GM18873 (cell line): ENCODE data around the gene MORN5.
"Not testable (repeated sequence)": the region's sequence is repeated elsewhere in the genome, so short reads cannot be mapped to it uniquely, and the experiment has no call there.

Experiments
- ATAC-seq: cut with Tn5 transposase; IDR thresholded peaks from one replicate; pipeline ENCODE4 v1.9.1; 2021; ENCODE audit warnings: mild to moderate bottlenecking, moderate library complexity, moderate number of reproducible peaks; ENCODE audit not compliant: unreplicated experiment, low FRiP score

MORN5 gene

DNA sequence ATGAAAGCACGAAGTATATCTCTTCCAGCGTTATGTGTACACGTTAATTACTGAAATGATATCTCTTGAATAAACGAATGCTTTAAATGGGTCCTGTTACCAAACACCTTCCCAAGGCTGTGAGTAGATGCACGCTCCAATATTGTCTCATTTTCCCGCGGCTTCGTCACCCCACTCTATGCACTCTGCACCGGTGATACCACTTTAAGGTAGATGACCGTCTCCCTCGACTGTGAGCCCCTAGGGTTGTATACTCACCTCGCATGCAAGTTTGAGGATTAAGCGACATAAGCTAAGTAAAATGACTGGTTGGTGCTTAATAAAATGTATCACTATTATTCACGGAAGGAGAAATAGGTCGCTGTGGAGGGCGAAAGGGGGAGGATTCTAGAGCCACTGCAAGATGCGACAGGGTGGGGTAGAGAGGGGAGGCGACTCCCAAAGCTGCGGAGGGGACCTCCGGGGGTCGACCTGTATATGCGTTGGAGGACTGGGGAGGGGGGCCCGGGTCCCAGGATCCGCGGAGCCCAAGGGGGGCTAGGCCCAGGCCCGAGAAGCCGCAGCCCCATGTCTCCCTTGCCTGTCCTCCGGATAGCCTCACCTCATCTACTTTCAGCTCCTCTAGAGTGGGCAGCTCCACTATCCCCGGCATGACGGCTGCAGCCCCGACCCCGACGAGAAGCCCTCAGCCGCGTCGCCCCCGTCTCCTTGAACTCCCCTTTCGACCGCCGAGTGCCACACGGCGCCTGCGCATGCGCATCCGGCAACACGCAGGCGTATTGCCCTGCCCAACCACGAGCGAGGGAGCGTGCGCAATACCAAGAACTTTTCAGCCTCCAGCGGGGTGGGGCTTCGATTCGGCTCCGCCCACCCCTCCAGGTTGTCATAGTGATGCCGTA, at the start of gene MORN5, which contains the start of gene NDUFA8:
Gene MORN5 (plus strand): TSS at position 883 of the 899 bp plus-strand sequence. CDS start 65 bp downstream, outside the sequence.
Gene NDUFA8 (minus strand): TSS at position 754 of the 899 bp plus-strand sequence. CDS start 102 bp downstream, at position 652.
- ATAC-seq: peak; percentile 85

- ATAC-seq: no peak
Observed at GRCh38 chr9:122110100-122110833, 49.4 kb upstream of the MORN5 start.

GRCh38 chr9:122111413-122112085, 48.2 kb upstream of the MORN5 start:
- no peak for ATAC-seq

DNA sequence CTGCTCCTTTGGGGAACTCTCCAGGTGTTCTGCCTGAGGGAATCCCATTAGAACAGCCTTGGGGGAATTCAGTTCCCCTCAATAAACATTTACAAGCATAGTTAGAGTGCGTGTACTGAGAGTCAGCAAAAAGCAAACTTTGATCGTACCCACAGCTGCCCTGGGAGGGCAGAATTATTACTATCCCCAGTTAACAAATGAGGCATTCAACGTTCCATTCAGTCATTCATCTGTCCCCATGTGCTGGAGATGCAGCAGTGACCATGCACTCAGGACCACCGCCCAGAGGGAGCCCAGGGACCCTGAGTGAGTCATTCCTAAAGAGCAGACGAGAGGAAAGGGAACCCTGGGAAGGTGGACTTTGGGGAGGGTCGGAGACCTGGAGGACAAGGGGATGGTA, 47.5 kb upstream of the MORN5 start:
- ATAC-seq: no peak

GRCh38 chr9:122113574-122113973, 46.1 kb upstream of the MORN5 start:
- ATAC-seq: no peak

GRCh38 chr9:122115176-122116035, 44.3 kb upstream of the MORN5 start:
- ATAC-seq: no peak

DNA sequence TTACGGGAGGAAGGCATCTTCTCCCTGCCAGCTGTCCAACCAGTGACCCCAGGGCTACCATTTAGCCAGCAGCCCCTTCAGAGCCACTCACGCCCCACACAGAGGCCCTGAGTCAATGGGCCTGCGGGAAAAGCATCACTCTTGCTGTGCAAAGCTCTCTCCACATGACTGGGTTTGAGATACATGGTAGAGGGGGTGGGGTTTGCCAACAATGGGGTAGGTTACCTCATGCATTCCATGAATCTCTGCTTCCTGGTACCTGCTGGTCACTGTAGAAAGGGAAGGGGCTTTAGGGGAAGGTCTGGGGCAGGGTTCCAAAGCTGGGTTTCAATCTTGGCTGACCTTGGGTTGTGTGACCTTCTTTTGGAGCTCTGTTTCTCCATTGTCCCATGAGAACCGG, 43.7 kb upstream of the MORN5 start:
- ATAC-seq: no peak

DNA sequence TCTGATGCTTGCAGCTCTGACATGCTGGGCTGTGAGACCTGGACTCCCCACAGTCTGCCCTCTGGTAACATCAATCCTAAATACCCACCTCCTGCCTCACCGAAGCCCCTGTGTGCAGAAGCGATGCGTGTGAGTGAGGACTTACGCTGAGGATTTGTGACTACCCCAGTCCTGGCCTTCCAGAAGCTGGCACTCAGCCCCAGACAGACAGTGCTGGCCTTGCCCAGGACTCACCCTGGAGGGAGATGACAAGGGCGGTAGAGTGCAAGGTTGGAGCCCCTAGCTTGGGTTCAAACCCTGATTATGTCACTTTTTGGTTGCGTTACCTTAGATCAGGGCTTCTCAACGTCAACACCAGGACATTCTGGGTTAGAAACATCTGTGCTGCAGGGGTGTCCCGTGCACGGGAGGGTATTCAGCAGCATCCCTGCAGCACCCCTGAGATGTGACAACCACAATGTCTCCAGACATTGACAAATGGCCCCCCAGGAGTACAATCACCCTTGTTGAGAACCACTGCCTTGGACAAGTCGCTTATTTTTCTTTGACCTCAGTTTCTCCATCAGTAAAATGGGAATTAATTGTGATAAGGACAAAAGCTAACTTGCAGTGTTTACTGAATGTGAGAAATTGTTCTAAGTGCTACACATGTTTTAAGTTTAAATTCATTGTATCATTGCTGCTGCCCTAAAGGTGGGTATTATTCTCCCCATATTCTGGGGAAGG, 43.1 kb upstream of the MORN5 start:
- ATAC-seq: no peak

DNA sequence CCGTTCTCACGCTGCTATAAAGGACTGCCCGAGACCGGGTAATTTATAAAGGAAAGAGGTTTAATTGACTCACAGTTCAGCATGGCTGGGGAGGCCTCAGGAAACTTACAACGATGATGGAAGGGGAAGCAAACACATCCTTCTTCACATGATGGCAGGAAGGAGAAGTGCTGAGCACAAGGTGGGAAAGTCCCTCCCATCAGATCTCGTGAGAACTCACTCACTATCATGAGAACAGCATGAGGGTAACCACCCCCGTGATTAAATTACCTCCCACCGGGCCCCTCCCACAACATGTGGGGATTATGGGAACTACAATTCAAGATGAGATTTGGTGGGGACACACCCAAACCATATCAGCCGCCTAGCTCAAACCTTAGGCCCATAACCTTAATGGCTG, 42.5 kb upstream of the MORN5 start:
- ATAC-seq: not testable (repeated sequence)

- ATAC-seq: no peak
Observed at GRCh38 chr9:122118343-122119165, 41.2 kb upstream of the MORN5 start.

GRCh38 chr9:122119166-122119521, 40.6 kb upstream of the MORN5 start:
- ATAC-seq: no peak

GRCh38 chr9:122119721-122120120, 40.0 kb upstream of the MORN5 start:
- no peak for ATAC-seq

GRCh38 chr9:122120316-122121071, 39.2 kb upstream of the MORN5 start:
- ATAC-seq: no peak

DNA sequence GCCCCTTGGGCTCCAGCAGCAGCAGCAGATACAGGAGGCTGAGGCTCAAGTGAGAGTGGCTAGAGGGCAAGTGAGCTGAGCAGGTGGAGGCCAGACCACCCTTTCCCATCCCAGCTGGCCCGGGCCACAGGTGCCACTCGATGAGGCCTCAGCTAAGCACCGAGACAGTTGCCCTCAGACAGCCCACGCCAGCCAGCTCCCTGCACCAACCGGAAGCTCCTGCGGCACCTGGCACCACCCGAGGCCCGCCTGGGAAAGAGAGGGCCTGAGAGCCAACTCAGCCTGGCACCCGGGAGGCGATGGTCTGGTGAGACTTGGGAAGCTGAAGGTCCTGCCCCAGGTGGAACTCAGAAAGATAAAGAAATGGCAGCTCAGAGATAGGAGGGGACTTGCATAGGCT, 38.3 kb upstream of the MORN5 start:
- ATAC-seq: no peak

- ATAC-seq: no peak
Observed at GRCh38 chr9:122121931-122122330, 37.8 kb upstream of the MORN5 start.

- no peak for ATAC-seq
Observed at GRCh38 chr9:122122468-122122867, 37.2 kb upstream of the MORN5 start.

DNA sequence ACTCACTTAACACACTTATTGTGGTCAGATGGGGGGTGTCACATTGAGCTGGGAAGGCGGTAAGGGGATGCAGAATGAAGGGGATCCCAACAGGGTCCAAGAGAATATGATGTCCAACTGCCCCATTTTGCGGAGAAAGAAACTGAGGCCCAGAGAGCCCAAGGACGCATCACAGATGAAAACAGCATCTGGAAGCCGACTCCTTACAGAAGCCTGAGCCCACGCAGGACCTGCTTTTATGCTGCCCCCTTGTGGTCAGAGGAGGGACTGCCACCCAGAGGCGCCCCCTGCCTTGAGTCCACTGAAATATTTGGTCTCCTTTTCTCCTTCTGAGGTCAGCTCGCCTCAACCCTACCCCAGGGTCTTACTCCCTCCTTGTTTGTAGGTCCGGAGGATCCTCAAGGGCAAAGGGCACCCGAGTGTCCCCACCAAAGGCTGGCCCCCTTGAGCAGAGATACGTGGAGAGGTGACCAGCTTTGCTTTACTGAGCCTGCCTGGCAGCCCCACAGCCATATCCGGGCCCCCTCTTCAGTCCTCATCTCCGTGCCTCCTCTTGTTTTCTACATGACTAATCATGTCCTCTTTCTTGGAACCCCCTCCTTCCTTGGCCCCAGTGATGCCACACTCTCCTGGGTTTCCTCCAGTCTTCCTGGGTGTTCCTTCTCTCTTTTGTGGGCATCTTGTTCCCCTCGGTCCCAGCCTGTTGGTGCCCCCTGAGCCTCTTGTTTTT, 36.6 kb upstream of the MORN5 start:
- ATAC-seq: no peak
